ENCODE measurements around the gene KRTAP5-6. TPM values are rescaled to one million over a fixed set of nuclear protein-coding genes. Genes with fewer than 3 reads are reported as not detected.
"Not testable (repeated sequence)": the region's sequence is repeated elsewhere in the genome, so short reads cannot be mapped to it uniquely, and the experiment has no call there.

The KRTAP5-6 gene
- total RNA-seq, 1 donor from 2014 or later: not detected

DNA sequence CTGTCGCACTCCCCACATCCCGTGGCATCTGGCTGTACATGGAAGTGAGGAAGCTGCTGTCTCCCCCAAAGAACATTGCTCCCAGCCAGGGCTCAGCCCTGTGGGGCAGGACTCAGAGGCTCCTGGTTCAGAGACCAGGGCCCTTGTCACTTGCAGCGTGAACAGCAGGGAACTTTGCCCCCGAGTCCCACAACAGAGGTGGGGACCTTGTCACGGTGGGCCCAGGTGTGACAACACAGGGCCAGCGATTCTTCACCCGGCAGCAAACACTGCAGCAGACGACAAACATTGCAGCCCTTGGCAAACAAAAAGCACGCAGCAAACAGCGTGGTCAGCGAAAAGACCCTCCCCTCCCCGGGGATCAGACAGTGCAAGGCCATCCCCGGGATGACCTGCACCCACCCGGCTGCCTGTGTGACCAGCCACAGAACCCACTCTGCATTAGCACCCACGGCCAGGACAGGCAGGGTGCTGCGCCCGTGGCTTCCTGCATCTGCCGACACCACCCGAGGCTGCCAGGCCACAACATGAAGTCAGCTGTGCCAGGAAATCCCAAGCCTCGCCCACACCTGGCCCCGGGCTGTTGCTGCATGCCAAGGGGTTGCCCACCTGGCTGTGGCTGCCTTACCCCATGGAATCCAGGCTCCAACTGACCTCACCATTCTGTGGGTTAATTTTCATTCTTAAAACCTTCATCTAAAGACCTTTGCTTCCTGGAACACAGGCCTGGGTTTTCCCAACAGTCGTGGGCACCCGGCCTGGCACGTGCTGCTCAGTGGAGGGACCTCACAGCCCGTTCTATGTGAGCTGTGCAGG, 35.3 kb upstream of the KRTAP5-6 start:
- peak; percentile 22 for ATAC-seq

GRCh38 chr11:1662699-1663283, 34.2 kb upstream of the KRTAP5-6 start:
- not testable (repeated sequence) for ATAC-seq

GRCh38 chr11:1665313-1665712, 31.7 kb upstream of the KRTAP5-6 start:
- ATAC-seq: no peak

DNA sequence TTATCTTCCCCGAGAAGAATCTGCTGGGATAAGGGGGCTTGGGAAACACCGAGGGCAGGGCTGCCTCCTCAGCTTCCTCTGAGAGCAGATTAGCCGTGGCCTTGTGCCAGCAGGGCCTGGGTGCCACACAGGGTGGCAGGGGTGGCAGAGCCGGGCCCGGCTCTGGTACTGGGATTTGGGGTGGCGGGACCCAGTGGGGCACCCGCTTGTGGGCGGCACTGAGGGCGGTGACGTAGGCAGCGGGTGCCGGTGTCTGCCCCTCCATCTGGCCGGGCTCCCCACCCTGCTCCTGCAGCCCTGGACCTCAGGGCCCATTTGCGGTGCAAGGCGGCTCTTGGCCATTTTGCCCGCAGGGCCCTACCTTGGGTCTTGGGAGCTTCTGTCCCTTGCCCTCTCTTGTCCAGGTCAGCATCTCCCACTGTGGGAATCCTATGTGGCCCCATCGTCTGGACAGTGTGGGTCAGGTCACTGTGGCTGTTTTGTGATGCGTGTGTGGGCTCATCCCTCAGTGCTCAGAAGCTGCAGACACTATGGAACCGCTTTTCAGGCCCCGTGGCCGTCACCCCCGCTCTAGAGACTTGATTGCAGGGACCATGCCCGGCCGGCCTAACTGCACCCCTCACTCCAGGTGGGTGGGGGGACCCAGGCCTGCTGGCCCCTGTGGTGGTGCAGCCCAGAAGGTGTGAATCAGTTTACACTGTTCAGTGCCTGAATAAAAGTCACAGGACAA, 29.7 kb upstream of the KRTAP5-6 start:
- ATAC-seq: no peak

- no peak for ATAC-seq
These were observed 29.1 kb upstream of the KRTAP5-6 start for GRCh38 chr11:1667906-1668305.

- no peak for ATAC-seq
These were observed 28.0 kb upstream of the KRTAP5-6 start for GRCh38 chr11:1668911-1669473.

GRCh38 chr11:1669546-1670218, 27.3 kb upstream of the KRTAP5-6 start:
- ATAC-seq: no peak

GRCh38 chr11:1670457-1670856, 26.5 kb upstream of the KRTAP5-6 start:
- ATAC-seq: not testable (repeated sequence)

DNA sequence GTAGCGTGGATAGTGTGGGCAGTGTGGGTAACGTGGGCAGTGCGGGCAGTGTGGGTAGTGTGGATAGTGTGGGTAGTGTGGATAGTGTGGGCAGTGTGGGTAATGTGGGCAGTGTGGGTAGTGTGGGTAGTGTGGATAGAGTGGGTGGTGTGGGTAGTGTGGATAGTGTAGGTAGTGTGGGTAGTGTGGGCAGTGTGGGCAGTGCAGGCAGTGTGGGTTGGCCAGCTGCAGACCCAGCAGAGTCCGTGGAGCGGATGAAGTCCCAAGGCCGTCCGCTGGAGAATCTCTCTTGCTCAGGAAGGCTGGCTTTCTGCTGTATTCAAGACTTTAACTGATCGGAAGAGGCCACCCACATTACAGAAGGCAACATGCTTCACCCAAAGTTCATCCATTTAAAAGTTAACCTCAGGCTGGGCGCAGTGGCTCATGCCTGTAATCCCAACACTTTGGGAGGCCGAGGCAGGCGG, 26.1 kb upstream of the KRTAP5-6 start:
- ATAC-seq: no peak

DNA sequence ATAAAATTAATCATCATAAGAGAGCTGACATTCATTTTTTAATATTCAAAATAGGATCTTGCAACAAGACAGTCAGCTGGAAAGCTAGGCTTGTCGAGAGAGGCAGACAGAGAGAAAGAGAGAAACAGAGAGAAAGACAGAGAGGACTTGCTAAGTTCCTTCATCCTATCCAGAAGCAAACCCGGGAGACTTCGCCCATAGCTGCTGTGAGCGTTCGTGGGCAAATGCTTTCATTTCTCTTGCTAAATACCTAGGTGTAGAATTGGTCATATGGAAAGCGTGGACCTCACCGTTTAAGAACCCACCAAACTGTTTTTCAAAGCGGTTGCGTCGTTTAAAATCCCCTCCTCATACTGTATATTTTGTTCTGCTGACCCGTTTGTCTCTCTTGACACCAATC, 25.3 kb upstream of the KRTAP5-6 start:
- no peak for ATAC-seq

DNA sequence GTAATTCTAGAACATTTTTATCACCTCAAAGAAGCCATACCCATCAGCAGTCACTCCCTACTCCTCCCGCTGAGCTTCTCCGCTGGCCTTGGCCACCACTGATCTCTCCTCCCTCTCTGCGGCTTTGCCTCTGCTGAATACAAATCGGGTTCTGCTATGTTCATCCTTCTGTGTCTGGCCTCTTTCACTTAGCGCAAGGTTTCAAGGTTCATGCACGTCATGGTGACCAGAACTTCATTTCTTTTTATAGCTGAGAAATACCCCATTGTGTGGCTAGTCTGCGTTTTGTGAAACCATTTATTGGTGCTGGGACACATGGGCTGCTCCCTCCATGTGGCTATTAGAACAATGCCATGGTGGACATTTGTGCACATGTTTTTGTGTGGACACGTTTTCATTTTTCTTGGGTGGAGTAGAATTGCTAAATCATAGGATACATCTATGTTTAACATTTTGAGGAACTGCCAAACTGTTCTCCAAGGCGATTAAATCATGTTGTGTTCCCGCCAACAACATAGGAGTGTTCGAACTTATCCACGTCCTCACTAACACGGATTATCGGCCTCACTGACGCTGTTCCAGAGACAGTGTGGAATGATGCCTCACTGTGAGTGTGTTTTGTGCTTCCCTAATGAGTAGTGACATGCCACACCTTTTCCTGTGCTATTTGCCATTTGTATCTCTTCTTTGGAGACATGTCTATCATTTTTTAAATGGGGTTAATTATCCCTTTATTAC, 24.2 kb upstream of the KRTAP5-6 start:
- no peak for ATAC-seq

DNA sequence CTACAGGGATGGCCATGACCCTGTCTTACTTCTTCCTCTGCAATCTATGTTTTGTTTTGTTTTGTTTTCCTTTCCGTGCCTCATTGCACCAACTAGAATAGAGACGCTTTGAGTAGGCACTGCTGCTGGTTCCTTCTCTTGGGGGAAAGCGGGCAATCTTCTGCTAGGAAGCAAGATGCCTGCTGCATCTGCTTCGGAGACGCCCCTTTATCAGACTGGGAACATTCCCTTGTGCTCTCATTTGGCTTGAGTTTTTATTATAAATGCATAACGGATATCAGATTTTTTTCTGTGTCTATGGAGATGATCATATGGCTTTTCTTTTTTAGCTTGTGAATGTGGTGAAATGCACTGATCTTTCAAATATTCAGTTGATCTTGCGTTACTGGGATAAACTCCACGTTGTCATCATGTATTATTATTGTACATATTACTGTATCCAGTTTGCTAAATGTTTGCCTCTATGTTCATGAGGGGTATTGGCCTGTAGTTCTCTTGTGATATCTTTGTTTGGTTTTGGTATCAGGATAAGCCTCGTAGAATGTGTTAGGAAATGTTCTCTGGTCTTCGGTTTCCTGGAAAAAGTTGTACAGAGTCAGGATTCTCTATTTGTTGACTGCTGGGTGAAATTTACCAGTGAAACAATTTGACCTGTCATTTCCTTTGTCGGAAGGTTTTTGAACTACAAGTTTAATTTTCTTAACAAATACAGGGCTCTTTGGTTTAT, 23.4 kb upstream of the KRTAP5-6 start:
- ATAC-seq: no peak

GRCh38 chr11:1674173-1675131, 22.5 kb upstream of the KRTAP5-6 start:
- ATAC-seq: no peak

GRCh38 chr11:1675536-1676228, 21.3 kb upstream of the KRTAP5-6 start:
- ATAC-seq: no peak

GRCh38 chr11:1676229-1676740, 20.7 kb upstream of the KRTAP5-6 start:
- ATAC-seq: no peak

GRCh38 chr11:1679881-1680280, 17.1 kb upstream of the KRTAP5-6 start:
- ATAC-seq: no peak

DNA sequence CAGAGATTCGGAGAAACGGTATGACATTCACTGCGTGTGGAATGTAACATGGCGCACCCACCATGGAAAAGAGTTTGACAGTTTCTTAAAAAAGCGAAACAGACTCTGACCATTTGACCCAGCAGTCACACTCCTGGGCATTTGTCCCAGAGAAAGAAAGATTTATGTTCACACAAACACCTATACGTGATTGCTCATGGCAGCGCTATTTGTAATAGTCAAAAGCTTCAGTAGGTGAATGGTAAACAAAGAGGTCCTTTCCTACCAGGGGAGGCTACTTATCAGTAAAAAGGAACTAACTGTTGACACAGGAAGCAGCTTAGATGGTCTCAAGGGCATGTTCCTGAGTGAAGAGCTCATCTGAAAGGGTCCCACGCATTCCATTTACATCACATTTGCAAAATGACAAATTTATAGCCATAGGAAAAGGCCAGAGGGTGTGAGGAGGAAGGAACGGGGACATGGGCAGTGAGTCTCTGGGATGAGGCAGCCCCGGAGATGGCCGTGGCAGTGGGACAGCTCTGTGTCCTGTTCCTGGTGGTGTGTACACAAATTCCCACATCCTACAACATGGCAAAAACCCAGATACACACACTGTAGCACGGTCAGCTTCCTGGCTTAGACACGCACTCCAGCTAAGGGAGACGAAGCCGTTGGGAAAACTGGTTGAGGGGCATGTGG, 14.6 kb upstream of the KRTAP5-6 start:
- no peak for ATAC-seq

DNA sequence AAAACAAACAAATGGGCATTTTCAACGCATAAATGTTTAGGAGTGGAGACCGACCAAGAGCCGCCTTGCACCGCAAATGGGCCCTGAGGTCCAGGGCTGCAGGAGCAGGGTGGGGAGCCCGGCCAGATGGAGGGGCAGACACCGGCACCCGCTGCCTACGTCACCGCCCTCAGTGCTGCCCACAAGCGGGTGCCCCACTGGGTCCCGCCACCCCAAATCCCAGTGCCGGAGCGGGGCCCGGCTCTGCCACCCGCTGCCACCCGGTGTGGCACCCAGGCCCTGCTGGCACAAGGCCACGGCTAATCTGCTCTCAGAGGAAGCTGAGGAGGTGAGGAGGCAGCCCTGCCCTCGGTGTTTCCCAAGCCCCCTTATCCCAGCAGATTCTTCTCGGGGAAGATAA, 13.8 kb upstream of the KRTAP5-6 start:
- ATAC-seq: not testable (repeated sequence)
